HG03520 (cell line): ENCODE measurements around the gene OR2A1.
"Not testable (repeated sequence)": the region's sequence is repeated elsewhere in the genome, so short reads cannot be mapped to it uniquely, and the experiment has no call there.

Experiments
- ATAC-seq: cut with Tn5 transposase; IDR thresholded peaks from one replicate; pipeline ENCODE4 v1.9.1; 2021; ENCODE audit warnings: mild to moderate bottlenecking, moderate library complexity; ENCODE audit not compliant: unreplicated experiment

OR2A1 gene

GRCh38 chr7:144321677-144322206 is 9.5 kb downstream of the OR2A1 start:
- not testable (repeated sequence) for ATAC-seq

GRCh38 chr7:144323359-144323758 is 11.1 kb downstream of the OR2A1 start:
- not testable (repeated sequence) for ATAC-seq

- ATAC-seq, result not testable (repeated sequence)
These were observed 13.6 kb downstream of the OR2A1 start for GRCh38 chr7:144325868-144326267.

GRCh38 chr7:144330044-144330443 is 17.8 kb downstream of the OR2A1 start:
- not testable (repeated sequence) for ATAC-seq

- peak; percentile 49 for ATAC-seq
These were observed 19.2 kb downstream of the OR2A1 start for GRCh38 chr7:144331221-144331995.

GRCh38 chr7:144331996-144332288 is 19.7 kb downstream of the OR2A1 start:
- not testable (repeated sequence) for ATAC-seq

- not testable (repeated sequence) for ATAC-seq
These were observed 36.4 kb downstream of the OR2A1 start for GRCh38 chr7:144348625-144349024.

- not testable (repeated sequence) for ATAC-seq
These were observed 39.4 kb downstream of the OR2A1 start for GRCh38 chr7:144351667-144352066.

- peak; percentile 75 for ATAC-seq
These were observed 43.1 kb downstream of the OR2A1 start, which contains the start of gene ARHGEF5 for GRCh38 chr7:144355176-144355822. TSS of gene ARHGEF5 (plus strand) at chr7:144355402. CDS start at chr7:144362670, 7,268 bp downstream.

GRCh38 chr7:144356185-144356584 is 44.0 kb downstream of the OR2A1 start:
- not testable (repeated sequence) for ATAC-seq

- ATAC-seq, result not testable (repeated sequence)
These were observed 44.6 kb downstream of the OR2A1 start for GRCh38 chr7:144356860-144357259.

GRCh38 chr7:144362061-144362460 is 49.8 kb downstream of the OR2A1 start:
- not testable (repeated sequence) for ATAC-seq

GRCh38 chr7:144365523-144365922 is 53.3 kb downstream of the OR2A1 start:
- not testable (repeated sequence) for ATAC-seq

GRCh38 chr7:144367250-144367649 is 55.0 kb downstream of the OR2A1 start:
- not testable (repeated sequence) for ATAC-seq

GRCh38 chr7:144369221-144369620 is 57.0 kb downstream of the OR2A1 start:
- ATAC-seq, result not testable (repeated sequence)
